Superior temporal gyrus (tissue), 1 donor: Measurements from ENCODE around the gene OR6B1.
"Not testable (repeated sequence)": the region's sequence is repeated elsewhere in the genome, so short reads cannot be mapped to it uniquely, and the experiment has no call there.

Experiments used
- DNase-seq: peaks from one replicate; pipeline ENCODE4 v3.0.0-alpha.2; 2016; ENCODE audit errors: extremely low spot score

Gene OR6B1

GRCh38 chr7:144038887-144039286 is 38.8 kb downstream of the OR6B1 start:
- DNase-seq = no peak

DNA sequence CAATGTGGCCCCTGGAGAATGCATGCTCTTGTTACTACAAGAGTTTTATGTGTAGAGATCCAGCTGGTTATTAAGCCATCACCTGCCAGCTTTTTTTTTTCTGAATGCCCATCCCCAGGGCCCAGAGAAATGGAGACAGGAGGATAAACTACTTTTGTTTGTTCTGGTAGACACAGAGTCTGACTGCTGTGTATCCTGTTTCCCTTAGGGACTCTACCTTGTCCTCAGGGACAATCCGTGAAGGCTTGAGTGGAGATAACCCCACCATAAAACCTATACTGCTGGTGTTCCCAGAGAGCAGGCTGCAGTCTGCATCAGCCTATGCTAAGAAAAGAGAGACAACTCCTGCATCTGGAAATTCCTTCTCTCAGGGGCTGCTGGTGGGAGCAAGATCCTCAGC is 48.5 kb downstream of the OR6B1 start, which contains the start of gene OR2A5:
Gene OR2A5 (plus strand): TSS at position 301 of the 400 bp plus-strand sequence. CDS start 1,454 bp downstream, outside the sequence.
- no peak for DNase-seq

GRCh38 chr7:144049491-144049890 is 49.4 kb downstream of the OR6B1 start:
- no peak for DNase-seq

GRCh38 chr7:144050093-144050492 is 50.0 kb downstream of the OR6B1 start:
- no peak for DNase-seq

DNA sequence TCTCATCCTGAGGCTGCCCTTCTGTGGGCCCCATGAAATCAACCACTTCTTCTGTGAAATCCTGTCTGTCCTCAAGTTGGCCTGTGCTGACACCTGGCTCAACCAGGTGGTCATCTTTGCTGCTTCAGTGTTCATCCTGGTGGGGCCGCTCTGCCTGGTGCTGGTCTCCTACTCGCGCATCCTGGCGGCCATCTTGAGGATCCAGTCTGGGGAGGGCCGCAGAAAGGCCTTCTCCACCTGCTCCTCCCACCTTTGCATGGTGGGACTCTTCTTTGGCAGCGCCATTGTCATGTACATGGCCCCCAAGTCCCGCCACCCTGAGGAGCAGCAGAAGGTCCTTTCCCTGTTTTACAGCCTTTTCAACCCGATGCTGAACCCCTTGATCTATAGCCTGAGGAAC is 50.8 kb downstream of the OR6B1 start:
- not testable (repeated sequence) for DNase-seq

- DNase-seq = no peak
These were observed 57.8 kb downstream of the OR6B1 start for GRCh38 chr7:144057954-144058353.
